AG09309 (cell line): ENCODE measurements around the gene WDR73.
"Not testable (repeated sequence)": the region's sequence is repeated elsewhere in the genome, so short reads cannot be mapped to it uniquely, and the experiment has no call there.

Experiments used
- DNase-seq: peaks from one replicate; pipeline ENCODE4 v3.0.0-alpha.2; 2010; ENCODE audit warnings: low read depth
- H3K4me3 ChIP-seq: 2 replicates; pipeline ENCODE4 v1.5.1; 2011; ENCODE audit warnings: mild to moderate bottlenecking, low read depth, low read length, moderate library complexity; ENCODE audit not compliant: control insufficient read depth
- TF ChIP-seq, protein P1 (sequence below): IDR thresholded peaks from 2 replicates; pipeline ENCODE4 v1.5.1; 2011; ENCODE audit warnings: mild to moderate bottlenecking, low read depth, low read length, inconsistent platforms; ENCODE audit not compliant: insufficient read depth, control insufficient read depth; ENCODE audit errors: missing control alignments

WDR73 gene

DNA sequence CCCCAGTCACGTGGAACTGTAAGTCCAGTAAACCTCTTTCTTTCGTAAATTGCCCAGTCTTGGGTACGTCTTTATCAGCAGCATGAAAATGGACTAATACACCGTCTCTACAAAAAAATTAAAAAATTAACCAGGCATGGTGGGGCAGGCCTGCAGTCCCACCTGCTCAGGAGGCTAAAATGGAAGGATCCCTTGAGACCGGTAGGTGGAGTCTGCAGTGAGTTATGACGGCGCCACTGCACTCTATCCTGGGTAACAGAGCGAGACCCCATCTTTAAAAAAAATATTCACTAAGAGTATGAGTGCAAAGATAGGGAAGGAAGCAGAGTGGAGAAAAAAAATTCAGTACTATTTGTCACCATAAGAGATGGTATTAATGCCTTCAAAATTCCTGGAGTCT lies 36.3 kb upstream of the WDR73 start:
- no peak for DNase-seq
- TF ChIP-seq, protein P1, sequence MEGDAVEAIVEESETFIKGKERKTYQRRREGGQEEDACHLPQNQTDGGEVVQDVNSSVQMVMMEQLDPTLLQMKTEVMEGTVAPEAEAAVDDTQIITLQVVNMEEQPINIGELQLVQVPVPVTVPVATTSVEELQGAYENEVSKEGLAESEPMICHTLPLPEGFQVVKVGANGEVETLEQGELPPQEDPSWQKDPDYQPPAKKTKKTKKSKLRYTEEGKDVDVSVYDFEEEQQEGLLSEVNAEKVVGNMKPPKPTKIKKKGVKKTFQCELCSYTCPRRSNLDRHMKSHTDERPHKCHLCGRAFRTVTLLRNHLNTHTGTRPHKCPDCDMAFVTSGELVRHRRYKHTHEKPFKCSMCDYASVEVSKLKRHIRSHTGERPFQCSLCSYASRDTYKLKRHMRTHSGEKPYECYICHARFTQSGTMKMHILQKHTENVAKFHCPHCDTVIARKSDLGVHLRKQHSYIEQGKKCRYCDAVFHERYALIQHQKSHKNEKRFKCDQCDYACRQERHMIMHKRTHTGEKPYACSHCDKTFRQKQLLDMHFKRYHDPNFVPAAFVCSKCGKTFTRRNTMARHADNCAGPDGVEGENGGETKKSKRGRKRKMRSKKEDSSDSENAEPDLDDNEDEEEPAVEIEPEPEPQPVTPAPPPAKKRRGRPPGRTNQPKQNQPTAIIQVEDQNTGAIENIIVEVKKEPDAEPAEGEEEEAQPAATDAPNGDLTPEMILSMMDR = no peak
- no peak overlapping the region for H3K4me3 ChIP-seq

DNA sequence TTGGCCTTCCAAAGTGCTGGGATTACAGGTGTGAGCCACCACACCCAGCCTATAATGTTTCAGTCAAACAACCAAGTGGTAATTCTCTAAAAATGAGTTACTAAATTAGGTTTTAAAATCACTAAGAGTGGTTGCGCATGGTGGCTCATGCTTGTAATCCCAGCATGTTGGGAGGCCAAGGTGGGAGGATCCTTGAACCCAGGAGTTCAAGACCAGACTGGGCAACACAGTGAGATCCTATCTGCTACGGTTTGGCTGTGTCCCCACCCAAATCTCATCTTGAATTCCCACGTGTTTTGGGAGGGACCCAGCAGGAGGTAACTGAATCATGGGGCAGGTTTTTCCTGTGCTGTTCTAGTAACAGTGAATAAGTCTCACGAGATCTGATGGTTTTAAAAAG lies 35.8 kb upstream of the WDR73 start:
- H3K4me3 ChIP-seq = no peak overlapping the region
- TF ChIP-seq, protein P1 = no peak
- no peak for DNase-seq

DNA sequence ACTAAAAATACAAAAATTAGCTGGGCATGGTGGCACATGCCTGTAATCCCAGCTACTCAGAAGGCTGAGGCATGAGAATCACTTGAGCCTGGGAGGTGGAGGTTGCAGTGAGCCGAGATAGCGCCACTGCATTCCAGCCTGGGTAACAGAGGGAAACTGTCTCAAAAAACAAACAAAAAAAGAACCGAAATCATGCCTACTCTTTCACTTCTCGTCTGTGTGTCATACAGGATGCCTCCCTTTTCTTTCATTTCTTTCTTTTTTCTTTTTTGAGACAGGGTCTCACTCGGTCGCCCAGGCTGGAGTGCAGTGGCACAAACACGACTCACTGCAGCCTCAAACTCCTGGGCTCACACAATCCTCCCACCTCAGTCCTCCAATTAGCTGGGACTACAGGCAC lies 32.4 kb upstream of the WDR73 start:
- H3K4me3 ChIP-seq, DNase-seq: not testable (repeated sequence)

DNA sequence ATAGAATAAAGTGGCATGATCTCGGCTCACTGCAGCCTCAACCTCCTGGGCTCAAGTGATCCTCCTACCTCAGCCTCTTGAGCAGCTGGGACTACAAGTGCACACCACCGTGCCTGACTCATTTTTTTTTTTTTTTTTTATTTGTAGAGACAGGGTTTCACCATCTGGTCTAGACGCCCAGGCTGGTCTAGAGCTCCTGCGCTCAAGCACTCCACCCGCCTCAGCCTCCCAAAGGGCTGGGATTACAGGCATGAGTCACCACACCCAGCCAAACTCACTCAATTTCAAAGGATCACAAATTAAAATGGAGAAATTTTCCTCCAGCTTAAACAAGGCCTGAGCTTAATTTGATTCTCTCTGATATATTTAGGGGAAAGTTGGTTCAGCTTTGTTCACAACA lies 31.2 kb upstream of the WDR73 start:
- TF ChIP-seq, protein P1 = no peak
- peak; percentile 67 for DNase-seq
- no peak overlapping the region for H3K4me3 ChIP-seq

DNA sequence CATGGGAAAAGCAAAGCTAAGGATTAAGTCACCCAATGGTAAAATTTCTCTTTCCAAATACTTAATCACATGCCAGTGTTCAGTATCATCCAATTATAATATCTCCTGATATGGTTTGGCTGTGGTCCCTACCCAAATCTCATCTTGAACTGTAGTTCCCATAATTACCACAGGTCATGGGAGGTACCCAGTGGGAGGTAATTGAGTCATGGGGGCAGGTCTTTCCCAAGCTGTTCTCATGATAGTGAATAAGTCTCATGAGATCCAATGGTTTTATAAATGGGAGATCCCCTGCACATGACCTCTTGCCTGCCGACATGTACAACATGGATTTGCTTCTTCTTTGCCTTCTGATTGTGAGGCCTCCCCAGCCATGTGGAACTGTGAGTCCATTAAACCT lies 30.0 kb upstream of the WDR73 start:
- TF ChIP-seq, protein P1 = no peak
- H3K4me3 ChIP-seq = no peak overlapping the region
- DNase-seq = no peak

DNA sequence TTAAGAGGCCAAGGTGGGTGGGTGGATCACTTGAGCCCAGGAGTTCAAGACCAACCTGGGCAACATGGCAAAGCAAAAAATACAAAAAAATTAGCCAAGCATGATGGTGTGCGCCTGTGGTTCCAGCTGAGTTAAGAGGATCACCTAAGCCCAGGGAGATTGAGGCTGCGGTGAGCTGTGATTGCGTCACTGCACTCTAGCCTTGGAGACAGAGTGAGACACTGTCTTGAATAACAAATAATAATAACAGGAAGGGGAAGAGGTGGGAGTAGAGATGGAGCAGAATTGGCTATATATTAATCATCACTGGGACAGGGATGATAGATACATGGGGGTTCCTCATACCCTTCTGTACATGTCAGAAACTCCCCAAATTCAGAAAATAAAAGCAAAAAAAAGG lies 27.7 kb upstream of the WDR73 start:
- TF ChIP-seq, protein P1 = no peak
- H3K4me3 ChIP-seq = no peak overlapping the region
- DNase-seq = no peak

DNA sequence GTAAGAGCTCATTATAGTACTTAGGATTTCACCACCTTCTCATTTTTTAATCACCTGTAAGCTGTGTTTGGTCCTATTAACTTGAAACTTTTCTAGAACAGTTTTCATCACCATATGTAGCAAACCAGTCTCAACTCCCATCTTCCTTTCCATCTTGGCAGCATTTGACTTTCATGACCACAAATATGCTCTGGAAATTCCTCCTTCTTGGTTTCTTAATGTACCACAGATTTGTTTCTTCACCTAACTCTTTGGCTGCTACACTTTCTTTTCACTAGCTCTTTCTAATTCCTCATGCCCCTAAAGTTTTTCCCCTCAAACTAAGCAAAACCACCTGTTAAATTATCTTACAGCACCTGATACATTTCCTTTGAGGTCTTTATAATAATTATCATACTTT lies 17.1 kb upstream of the WDR73 start:
- H3K4me3 ChIP-seq = no peak overlapping the region
- TF ChIP-seq, protein P1 = no peak
- peak; percentile 80 for DNase-seq
